ENCODE results near the gene ZNF763.
"Not testable (repeated sequence)": the region's sequence is repeated elsewhere in the genome, so short reads cannot be mapped to it uniquely, and the experiment has no call there.

The ZNF763 gene

DNA sequence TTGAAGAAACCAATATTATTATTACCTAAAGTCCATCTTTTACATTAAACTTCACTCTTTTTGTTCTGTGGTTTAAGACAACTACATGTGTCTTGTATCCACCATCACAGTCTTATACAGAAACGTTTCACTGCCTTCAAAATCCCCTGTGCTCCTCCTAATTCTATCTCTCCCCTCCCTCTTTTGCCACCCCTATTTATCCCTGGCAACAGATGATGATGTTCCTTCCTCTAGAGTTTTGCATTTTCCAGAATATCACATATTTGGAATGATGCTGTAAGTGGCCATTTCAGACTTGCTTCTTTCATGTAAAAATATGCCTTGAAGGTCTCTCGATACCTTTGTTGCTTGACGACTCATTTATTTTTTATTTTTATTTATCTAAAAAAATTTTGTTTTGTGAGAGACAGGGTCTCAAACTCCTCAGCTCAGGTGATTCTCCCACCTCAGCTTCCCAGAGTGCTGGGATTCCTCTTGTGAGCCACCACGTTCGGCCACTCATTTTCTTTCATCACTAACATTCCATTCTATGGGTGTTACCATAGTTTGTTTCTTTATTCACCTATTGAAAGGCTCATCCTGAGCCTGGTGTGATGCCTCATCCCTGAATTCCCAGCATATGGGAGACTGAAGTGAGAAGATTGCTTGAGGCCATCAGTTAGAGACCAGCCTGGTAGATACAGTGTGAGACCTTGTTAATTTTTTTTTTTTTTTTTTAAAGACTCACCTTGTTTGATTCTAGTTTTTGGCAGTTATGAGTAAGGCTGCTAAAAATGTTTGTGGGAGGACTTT lies 8.4 kb downstream of the ZNF763 start:
- no peak for DNase-seq

DNA sequence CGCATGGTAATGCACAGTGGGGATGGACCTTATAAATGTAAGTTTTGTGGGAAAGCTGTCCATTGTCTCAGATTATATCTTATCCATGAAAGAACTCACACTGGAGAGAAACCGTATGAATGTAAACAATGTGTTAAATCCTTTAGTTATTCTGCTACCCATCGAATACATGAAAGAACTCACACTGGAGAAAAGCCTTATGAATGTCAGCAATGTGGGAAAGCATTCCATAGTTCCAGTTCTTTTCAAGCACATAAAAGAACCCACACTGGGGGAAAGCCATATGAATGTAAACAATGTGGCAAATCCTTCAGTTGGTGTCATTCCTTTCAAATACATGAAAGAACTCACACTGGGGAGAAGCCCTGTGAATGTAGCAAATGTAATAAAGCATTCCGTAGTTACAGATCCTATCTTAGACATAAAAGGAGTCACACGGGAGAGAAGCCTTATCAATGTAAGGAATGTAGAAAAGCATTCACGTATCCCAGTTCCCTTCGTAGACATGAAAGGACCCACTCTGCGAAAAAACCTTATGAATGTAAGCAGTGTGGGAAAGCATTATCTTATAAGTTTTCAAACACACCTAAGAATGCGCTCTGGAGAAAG lies 13.8 kb downstream of the ZNF763 start:
- no peak for DNase-seq

DNA sequence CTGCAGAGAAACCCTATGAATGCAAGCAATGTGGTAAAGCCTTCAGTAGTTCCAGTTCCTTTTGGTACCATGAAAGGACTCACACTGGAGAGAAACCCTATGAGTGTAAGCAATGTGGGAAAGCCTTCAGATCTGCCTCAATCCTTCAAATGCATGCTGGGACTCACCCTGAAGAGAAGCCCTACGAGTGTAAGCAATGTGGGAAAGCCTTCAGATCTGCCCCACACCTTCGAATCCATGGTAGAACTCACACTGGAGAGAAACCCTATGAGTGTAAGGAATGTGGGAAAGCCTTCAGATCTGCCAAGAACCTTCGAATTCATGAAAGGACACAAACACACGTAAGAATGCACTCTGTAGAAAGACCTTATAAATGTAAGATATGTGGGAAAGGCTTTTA lies 14.7 kb downstream of the ZNF763 start:
- DNase-seq = no peak

DNA sequence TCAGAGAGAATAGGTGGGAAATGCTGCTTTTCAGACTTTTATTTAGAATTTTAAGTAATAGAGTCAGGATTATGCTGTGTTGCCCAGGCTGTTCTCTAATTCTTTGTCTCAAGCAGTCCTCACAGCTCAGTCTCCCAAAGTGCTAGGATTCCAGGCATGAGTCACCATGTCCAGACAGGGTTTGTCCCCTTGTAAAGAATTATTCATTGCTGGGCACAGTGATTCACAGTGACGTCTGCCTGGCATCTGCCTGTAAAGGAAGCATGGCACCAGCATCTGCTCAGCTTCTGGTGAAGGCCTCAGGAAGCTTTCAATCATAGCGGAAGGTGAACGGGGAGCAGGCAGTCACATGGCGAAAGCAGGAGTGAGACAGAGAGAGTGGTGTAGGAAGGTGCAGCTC lies 17.7 kb downstream of the ZNF763 start:
- no peak for DNase-seq

DNA sequence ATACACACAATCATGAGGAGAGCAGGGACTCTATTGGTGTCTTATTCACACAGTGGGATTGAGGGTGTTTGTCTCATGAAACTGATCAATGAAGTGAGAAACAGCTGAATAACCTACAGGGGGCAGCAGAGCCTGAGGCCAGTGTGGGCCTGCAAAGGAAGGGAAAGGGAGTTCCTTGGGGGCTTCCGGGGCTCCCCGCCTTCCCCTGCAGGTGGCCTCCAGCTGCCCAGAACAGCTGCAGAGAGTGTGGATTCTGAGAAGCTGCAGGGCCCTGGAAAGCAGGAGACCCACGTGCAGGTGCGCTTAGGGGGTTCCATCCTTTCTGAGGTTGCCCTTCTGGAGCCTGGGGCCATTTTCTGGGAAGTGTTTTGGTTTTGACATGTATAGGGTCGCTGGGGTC lies 20.1 kb downstream of the ZNF763 start:
- peak; percentile 73 for DNase-seq

DNA sequence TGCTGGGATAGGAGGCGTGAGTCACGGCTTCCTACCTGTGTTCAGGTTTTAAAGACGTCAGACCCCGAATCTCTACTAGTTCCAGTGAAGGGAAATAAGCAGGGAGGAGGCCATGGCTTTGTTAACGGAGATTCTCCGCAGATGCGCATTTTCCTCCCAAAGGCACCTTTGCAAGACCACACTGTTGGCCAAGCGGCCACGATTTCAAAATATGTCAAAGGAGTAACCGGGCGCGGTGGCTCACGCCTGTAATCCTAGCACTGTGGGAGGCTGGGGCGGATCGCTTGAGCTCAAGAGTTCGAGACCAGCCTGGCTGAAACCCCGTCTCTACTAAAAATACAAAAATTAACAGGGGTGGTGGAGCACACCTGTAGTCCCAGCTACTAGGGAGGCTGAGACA lies 21.9 kb downstream of the ZNF763 start:
- DNase-seq = no peak

DNA sequence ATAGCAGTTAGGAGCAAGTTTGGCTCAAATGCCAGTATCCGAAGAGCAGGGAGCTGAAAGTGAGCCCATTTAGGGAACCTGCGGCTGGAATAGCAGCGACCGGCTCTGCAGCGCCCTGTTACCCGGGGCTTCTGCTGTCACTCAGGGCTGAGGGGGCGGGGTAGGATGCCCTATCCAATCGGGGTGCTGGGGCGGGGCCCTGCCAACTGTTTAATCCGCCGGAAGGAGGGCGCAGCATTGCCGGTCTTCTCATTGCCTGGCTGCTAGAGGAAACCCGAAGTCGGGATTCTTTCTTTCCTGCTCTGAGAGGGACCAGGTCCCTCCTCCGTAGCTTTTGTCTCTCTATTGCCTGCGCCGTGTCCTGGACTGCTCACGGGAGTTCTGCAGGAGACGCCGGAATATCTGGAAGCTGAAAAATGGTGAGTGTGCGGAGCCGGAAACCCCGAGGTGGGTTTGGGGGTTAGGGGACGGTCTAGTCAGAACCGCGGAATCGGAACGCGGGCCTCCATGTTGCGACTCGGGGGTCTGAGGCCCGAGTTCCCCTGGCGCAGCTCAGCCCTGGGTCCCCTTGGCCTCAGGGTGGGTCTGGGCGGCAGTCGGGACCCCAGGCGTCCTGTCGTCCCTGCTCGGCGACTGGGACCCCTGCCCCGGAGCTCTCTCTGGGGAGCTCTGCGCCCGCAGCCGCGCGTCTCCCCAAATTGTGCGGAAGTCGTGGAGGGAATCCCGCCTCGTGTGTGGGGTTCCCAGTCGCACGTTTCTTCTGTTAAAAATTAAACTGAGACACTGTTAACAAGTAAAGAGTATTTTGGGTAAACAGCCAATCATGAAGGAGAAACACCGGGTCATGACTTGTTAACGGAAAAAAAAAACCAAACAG lies 22.8 kb downstream of the ZNF763 start:
- DNase-seq = peak; percentile 100

DNA sequence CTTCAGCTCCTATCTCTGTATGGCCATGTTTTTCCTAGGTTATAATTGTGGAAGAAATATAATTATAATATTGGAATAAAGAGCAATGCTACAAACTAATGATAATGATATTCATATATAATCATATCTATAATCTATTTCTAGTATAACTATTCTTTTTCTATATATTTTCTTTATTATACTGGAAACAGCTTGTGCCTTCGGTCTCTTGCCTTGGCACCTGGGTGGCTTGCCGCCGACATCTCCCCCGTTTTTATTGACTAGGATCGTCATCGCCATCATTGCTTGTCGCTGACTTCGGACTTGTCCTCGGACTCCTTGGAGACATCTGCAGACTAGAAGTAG lies 24.2 kb downstream of the ZNF763 start:
- DNase-seq = no peak

DNA sequence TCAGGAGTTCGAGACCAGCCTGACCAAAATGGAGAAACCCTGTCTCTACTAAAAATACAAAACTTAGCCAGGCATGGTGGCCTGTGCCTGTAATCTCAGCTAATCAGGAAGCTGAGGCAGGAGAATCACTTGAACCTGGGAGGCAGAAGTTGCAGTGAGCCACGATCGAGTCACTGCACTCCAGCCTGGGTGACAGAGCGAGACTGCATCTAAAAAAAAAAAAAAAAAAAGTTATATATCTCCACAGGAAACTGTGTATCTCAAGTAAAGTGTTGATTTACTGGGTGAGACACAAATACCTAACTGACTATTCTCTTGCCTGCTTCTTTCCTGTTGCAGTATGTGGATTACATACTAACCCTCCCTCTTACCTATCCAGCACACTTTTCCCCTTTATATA lies 27.1 kb downstream of the ZNF763 start:
- not testable (repeated sequence) for DNase-seq

DNA sequence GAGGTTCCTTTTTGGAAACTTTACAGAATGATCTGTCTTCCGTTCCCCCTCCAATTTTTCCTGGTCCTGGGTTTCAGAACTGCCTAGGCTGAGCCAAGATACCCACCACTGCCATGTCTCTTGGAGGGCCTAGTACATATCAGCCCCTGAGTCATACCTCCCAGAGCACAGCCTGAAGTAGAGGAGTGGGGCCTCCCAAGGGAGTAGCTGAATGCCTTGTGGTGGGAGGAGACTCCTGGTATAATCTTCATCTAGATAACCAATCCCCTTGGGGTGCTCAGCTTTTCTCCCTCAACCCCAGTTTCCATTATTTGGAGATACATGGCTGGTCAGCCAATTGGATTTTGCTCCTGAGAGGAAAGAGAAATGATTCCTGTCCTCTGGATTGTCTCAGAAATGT lies 30.3 kb downstream of the ZNF763 start:
- DNase-seq = peak; percentile 35

DNA sequence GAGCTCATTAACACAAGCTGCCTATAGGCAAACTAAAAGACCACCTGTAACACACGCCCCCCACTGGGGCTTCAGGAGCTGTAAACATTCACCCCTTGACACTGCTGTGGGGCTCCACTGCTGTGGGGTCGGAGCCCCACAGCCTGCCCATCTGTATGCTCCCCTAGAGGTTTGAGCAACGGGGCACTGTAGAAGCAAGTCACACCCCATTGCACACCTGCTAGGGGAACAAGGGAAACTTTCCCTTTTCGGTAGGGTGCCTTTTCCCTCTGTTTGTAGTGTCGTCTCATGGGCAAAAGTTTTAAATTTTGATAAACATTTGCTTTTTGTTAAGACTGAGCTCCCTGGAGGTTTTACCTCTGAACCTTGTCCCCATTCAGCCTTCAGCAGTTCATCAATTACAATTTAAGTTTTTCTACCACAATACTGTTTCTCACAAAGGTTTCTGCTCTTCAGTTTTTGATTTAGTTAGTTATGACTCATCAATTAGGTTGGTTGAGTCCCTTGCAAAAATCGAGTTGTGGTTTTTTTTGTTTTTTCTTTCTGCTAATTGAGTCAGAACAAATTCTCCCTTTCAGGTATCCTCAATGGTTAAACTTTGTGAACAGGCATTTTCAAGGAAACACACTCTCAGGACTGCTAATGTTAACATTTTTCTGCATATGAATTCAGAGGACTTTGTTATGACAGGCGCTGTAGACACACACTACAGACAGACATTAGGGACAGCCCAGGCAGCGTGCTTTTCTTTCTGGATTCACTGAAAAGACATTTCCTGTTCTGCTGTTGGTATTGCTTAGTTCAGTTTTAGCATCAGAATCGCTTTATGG lies 35.5 kb downstream of the ZNF763 start:
- no peak for DNase-seq

DNA sequence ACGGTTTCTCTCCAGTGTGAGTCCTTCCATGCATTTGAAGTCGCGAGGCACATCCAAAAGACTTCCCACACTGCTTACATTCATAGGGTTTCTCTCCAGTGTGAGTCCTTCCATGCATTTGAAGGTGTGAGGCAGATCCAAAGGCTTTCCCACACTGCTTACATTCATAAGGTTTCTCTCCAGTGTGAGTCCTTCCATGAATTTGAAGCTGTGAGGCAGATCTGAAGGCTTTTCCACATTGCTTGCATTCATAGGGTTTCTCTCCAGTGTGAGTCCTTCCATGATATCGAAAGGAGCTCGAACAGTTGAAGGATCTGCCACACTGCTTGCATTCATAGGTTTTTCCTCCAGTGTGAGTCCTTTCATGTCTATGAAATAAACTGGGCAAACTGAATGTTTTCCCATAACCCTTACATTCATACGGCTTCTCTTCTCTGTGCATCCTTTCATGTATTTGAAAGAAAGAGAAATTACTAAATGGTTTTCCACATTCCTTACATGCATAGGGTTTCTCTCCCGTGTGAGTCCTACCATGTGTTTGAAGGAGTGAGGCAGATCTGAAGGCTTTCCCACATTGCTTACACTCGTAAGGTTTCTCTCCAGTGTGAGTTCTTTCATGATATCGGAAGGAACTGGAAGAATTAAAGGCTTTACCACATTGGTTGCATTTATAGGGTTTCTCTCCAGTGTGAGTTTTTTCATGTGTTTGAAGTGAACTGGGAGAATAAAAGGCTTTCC lies 50.3 kb downstream of the ZNF763 start:
- peak; percentile 40 for DNase-seq

DNA sequence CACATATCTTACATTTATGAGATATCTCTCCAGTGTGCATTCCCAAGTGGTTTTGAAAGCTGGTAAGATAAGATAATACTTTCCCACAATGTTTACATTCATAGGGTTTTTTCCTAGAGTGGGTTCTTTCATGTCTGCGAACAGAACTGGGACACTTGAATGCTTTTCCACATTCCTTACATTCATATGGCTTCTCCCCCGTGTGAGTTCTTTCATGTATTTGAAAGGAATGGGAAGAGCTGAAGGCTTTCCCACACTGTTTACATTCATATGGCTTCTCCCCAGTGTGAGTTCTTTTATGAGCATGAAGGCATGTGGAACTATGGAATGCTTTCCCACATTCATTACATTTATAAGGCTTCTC lies 50.9 kb downstream of the ZNF763 start:
- DNase-seq = peak; percentile 45
